Vagina (tissue), 2 donors: ENCODE measurements around the gene TAF6.

Experiments used
- CTCF ChIP-seq, 3 experiments: fragments of 450-650 bp in 2 of 3; fragments of 200-600 bp in 1 of 3; sonication (generic) in 1 of 3; IDR thresholded peaks; one replicate each; pipeline ENCODE4 v1.5.1; 2017 to 2019; ENCODE audit warnings: antibody characterized with exemption in 3 of 3, mild to moderate bottlenecking in 2 of 3, moderate library complexity in 2 of 3
- POLR2A ChIP-seq, 2 donors: fragments of 450-650 bp; IDR thresholded peaks; one replicate each; pipeline ENCODE4 v1.6.1; 2017; ENCODE audit warnings: antibody characterized with exemption in 2 of 2, mild to moderate bottlenecking in 2 of 2, moderate library complexity in 2 of 2
- POLR2AphosphoS5 ChIP-seq, 2 donors: sonication (generic); formaldehyde crosslinking; IDR thresholded peaks; one replicate each; pipeline ENCODE4 v1.9.0; 2017; ENCODE audit warnings: antibody characterized with exemption in 2 of 2, mild to moderate bottlenecking in 2 of 2, low read depth in 1 of 2; ENCODE audit not compliant: insufficient read depth in 1 of 2

- no peak for TF ChIP-seq CTCF (IDR thresholded peaks at IDR 0.05)
- no peak for TF ChIP-seq POLR2A (IDR thresholded peaks at IDR 0.05)
- no peak for TF ChIP-seq POLR2AphosphoS5 (IDR thresholded peaks at IDR 0.05; ENCODE audit: insufficient read depth in 1 of 2, low read depth in 1 of 2)
Observed at GRCh38 chr7:100075418-100075817, 43.7 kb downstream of the TAF6 start.
